SU-DHL-6 (cell line): ENCODE results near the gene PLA2G2C.

Source experiments
- H2AFZ ChIP-seq: fragments of 200-600 bp; sonication (generic); 2 replicates; pipeline ENCODE4 v1.6.1; 2014; ENCODE audit warnings: low read depth, mild to moderate bottlenecking, moderate library complexity, mixed read lengths, antibody characterized with exemption, low read length; ENCODE audit not compliant: severe bottlenecking
- H3F3A ChIP-seq: fragments of 200-600 bp; shearing (Covaris generic); 2 replicates; pipeline ENCODE4 v1.6.0; 2016; ENCODE audit warnings: antibody characterized with exemption, mild to moderate bottlenecking; ENCODE audit not compliant: insufficient read depth
- H3K27ac ChIP-seq: fragments of 200-600 bp; sonication (generic); 2 replicates; pipeline ENCODE4 v1.5.1; 2016; ENCODE audit warnings: low read depth, mild to moderate bottlenecking, low read length, moderate library complexity, mixed read lengths
- H3K27me3 ChIP-seq: fragments of 200-600 bp; sonication (generic), shearing (Covaris generic); 2 replicates; pipeline ENCODE4 v1.6.0; 2014; ENCODE audit warnings: mild to moderate bottlenecking, low read length
- H3K36me3 ChIP-seq: fragments of 200-600 bp; sonication (generic); 2 replicates; pipeline ENCODE4 v1.6.1; 2014; ENCODE audit warnings: mild to moderate bottlenecking, low read length, mixed read lengths
- H3K4me2 ChIP-seq: fragments of 300-600, 200-600 bp; shearing (Covaris generic), sonication (generic); 2 replicates; pipeline ENCODE4 v1.6.0; 2014; ENCODE audit warnings: low read length, low read depth, mild to moderate bottlenecking; ENCODE audit not compliant: poor library complexity, severe bottlenecking
- H3K4me3 ChIP-seq: fragments of 200-600 bp; sonication (generic); 2 replicates; pipeline ENCODE4 v1.5.1; 2014; ENCODE audit warnings: antibody characterized with exemption, low read length, mild to moderate bottlenecking, mixed read lengths; ENCODE audit not compliant: insufficient read depth, poor library complexity, severe bottlenecking
- H3K79me2 ChIP-seq: fragments of 200-600 bp; sonication (generic); 2 replicates; pipeline ENCODE4 v1.6.1; 2014; ENCODE audit warnings: mild to moderate bottlenecking, low read length, moderate library complexity; ENCODE audit not compliant: insufficient read depth
- H3K9ac ChIP-seq: fragments of 200-600 bp; sonication (generic); 2 replicates; pipeline ENCODE4 v1.7.0; 2014; ENCODE audit warnings: mild to moderate bottlenecking, low read length
- H3K9me2 ChIP-seq: fragments of 200-600 bp; sonication (generic); replicated peaks from 2 replicates; pipeline ENCODE4 v1.6.1; 2014; ENCODE audit warnings: low read length; ENCODE audit not compliant: insufficient read depth
- H3K9me3 ChIP-seq: fragments of 200-600 bp; sonication (generic); 2 replicates; pipeline ENCODE4 v1.6.1; 2014; ENCODE audit warnings: low read length, mixed read lengths; ENCODE audit not compliant: insufficient read depth
- H4K20me1 ChIP-seq: fragments of 200-600 bp; sonication (generic); 2 replicates; pipeline ENCODE4 v1.6.1; 2014; ENCODE audit warnings: low read depth, mild to moderate bottlenecking, antibody characterized with exemption, low read length, moderate library complexity, mixed read lengths
- EZH2phosphoT487 ChIP-seq: fragments of 200-600 bp; sonication (generic), shearing (Covaris generic); conservative IDR thresholded peaks from 2 replicates; pipeline ENCODE4 v1.6.1; 2018; ENCODE audit warnings: mild to moderate bottlenecking, antibody characterized with exemption, low read length, moderate library complexity, mixed read lengths
- TF ChIP-seq, protein P1 (sequence below): fragments of 200-600 bp; sonication (generic); IDR thresholded peaks from one replicate; pipeline ENCODE4 v1.5.1; 2017; ENCODE audit warnings: antibody characterized with exemption, mild to moderate bottlenecking, low read length, moderate library complexity; ENCODE audit not compliant: insufficient read depth, poor library complexity, severe bottlenecking

PLA2G2C gene

DNA sequence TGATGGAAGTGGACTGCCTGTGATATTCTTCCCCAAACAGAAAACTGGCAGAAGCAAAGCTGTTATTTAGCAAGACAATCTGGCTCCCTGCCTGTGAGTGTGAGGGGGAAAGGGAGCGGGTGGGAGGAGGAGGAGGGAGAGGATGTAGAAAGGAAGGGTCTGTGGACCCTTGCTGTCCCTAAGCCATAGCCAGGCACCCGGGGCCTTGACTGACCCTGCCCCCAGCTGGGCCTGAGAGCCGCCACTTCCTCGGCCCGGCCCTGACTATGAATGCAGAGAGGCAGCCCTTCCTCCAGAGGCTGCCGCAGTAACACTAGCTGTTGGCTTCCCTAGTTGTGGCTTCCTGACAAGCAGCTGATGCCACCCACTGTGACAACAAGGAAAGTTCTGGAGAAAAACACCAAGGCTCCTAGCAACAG lies 33.3 kb downstream of the PLA2G2C start:
- Histone ChIP-seq H3K9me3 (no peaks in the 10 kb centered on the region), H3K27ac (no peak overlapping the region), H3K9ac (no peak overlapping the region), H4K20me1 (no peaks in the 10 kb centered on the region), H3F3A (no peaks in the 10 kb centered on the region), H2AFZ (no peak overlapping the region), H3K36me3 (no peaks in the 10 kb centered on the region), H3K27me3 (no peaks in the 10 kb centered on the region), H3K4me3 (no peak overlapping the region), H3K79me2 (no peaks in the 10 kb centered on the region), H3K9me2 (no peaks in the 10 kb centered on the region), H3K4me2 (no peak overlapping the region)
- TF ChIP-seq, protein P1, sequence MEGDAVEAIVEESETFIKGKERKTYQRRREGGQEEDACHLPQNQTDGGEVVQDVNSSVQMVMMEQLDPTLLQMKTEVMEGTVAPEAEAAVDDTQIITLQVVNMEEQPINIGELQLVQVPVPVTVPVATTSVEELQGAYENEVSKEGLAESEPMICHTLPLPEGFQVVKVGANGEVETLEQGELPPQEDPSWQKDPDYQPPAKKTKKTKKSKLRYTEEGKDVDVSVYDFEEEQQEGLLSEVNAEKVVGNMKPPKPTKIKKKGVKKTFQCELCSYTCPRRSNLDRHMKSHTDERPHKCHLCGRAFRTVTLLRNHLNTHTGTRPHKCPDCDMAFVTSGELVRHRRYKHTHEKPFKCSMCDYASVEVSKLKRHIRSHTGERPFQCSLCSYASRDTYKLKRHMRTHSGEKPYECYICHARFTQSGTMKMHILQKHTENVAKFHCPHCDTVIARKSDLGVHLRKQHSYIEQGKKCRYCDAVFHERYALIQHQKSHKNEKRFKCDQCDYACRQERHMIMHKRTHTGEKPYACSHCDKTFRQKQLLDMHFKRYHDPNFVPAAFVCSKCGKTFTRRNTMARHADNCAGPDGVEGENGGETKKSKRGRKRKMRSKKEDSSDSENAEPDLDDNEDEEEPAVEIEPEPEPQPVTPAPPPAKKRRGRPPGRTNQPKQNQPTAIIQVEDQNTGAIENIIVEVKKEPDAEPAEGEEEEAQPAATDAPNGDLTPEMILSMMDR: no peak
- TF ChIP-seq EZH2phosphoT487: no peak

DNA sequence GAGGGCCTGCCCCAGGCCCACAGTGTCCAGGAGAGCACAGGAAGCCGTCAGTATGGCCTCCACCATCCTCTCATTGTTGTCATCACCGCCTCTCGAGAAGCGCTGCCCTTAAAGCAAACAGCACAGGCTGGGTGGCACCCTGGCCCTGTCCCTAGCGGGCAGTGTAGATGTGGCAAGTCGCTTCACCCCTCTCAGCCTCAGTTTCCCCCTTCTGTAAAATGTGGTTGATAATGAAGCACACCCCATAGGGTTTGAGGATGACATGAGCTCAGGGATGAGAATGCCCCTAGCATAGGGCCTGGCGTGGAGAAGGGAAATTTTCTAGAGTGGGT lies 33.8 kb downstream of the PLA2G2C start:
- Histone ChIP-seq H3K9me3 (no peaks in the 10 kb centered on the region), H3K4me2 (no peak overlapping the region), H3K9me2 (no peaks in the 10 kb centered on the region), H3K36me3 (no peaks in the 10 kb centered on the region), H3K4me3 (no peak overlapping the region), H3K27ac (no peak overlapping the region), H3F3A (no peaks in the 10 kb centered on the region), H3K9ac (no peak overlapping the region), H3K79me2 (no peaks in the 10 kb centered on the region), H3K27me3 (no peaks in the 10 kb centered on the region), H2AFZ (no peak overlapping the region), H4K20me1 (no peaks in the 10 kb centered on the region)
- TF ChIP-seq EZH2phosphoT487: no peak
- TF ChIP-seq, protein P1: peak; percentile 27

DNA sequence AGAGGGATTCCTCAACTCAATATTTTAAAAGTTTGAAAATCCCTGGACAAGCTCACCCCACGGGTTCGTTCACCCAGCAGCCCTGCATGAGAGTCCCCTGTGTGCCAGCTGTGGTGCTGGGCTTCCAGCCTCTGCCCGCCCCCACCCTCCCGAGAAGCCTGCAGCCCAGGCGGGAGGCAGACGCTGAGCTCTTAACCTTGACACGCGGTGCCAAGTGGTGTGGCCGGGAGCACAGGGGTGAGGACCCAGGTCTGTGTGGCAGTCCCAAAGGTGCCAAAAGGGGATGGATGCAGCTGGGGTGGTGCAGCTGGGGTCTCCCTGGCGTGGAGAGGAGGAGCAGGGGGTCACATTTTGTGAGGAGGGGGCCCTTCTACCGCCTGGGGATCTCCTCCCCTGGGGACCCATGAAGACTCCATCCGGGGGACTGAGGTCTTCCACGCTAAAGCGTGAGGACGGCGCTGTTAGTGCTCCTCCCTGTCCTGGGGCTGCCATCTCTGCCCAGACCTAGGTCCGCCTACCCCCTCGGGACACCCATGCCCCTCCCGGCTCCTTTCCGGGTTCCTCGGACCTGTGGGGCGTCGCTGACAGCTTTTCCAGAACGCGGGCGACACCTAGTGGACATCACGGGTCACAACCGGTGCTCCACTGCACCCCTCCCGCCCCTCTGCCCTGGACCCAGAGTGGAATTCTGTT lies 34.3 kb downstream of the PLA2G2C start:
- H4K20me1 ChIP-seq: no peaks in the 10 kb centered on the region
- peak overlapping the region; percentile 41; the same call in 1 of the 2 replicates for H3K9ac ChIP-seq
- no peak overlapping the region for H3K27ac ChIP-seq
- H3K9me3 ChIP-seq: no peaks in the 10 kb centered on the region
- no peak for TF ChIP-seq EZH2phosphoT487
- TF ChIP-seq, protein P1: peak; percentile 78
- no peaks in the 10 kb centered on the region for H3K36me3 ChIP-seq
- H3F3A ChIP-seq: no peaks in the 10 kb centered on the region
- H3K9me2 ChIP-seq: no peaks in the 10 kb centered on the region
- H3K79me2 ChIP-seq: no peaks in the 10 kb centered on the region
- no peaks in the 10 kb centered on the region for H3K27me3 ChIP-seq
- H3K4me2 ChIP-seq: peak overlapping the region; percentile 44
- H3K4me3 ChIP-seq: no peak overlapping the region
- peak overlapping the region; percentile 86 for H2AFZ ChIP-seq
